ENCODE data around the gene RPL6. TPM values are rescaled to one million over a fixed set of nuclear protein-coding genes. Genes with fewer than 3 reads are reported as not detected.
A peak's percentile ranks its signal among the peaks of the same experiment; 100 is the strongest.
"Not testable (repeated sequence)": the region's sequence is repeated elsewhere in the genome, so short reads cannot be mapped to it uniquely, and the experiment has no call there.

Gene RPL6
- total RNA-seq, 6 experiments from 2014 or later: 1,282 to 1,468 (median 1,387) TPM

GRCh38 chr12:112406519-112407488, 2.6 kb downstream of the RPL6 start:
- H3K9me3 Mint-ChIP-seq: peaks cover 13% of the 10 kb centered on the region
- no peak for TF ChIP-seq CTCF (IDR thresholded peaks at IDR 0.05)
- H3K27ac Mint-ChIP-seq: peak overlapping the region; percentile 99
- no peak for DNase-seq
- peaks cover 45% of the 10 kb centered on the region for H3K36me3 Mint-ChIP-seq (ENCODE audit: low read depth)
- H3K4me3 Mint-ChIP-seq: peak overlapping the region; percentile 99
- peaks cover 9% of the 10 kb centered on the region for H3K27me3 Mint-ChIP-seq (ENCODE audit: insufficient read depth)
- peaks cover 36% of the 10 kb centered on the region for H3K4me1 Mint-ChIP-seq (ENCODE audit: low read depth)

GRCh38 chr12:112401903-112402498, 7.4 kb downstream of the RPL6 start:
- DNase-seq: no peak
- H3K9me3 Mint-ChIP-seq: no peaks in the 10 kb centered on the region
- H3K4me1 Mint-ChIP-seq (ENCODE audit: low read depth): peaks cover 8% of the 10 kb centered on the region
- H3K4me3 Mint-ChIP-seq: no peak overlapping the region
- TF ChIP-seq CTCF (IDR thresholded peaks at IDR 0.05): no peak
- H3K36me3 Mint-ChIP-seq (ENCODE audit: low read depth): peaks cover 18% of the 10 kb centered on the region
- H3K27ac Mint-ChIP-seq: no peak overlapping the region
- no peaks in the 10 kb centered on the region for H3K27me3 Mint-ChIP-seq (ENCODE audit: insufficient read depth)

GRCh38 chr12:112401054-112401453, 8.4 kb downstream of the RPL6 start:
- Mint-ChIP-seq H3K4me1 (ENCODE audit: low read depth) (peaks cover 6% of the 10 kb centered on the region; the same call in 1 of the 2 replicates), H3K27ac (no peak overlapping the region), H3K9me3 (no peaks in the 10 kb centered on the region), H3K4me3 (no peak overlapping the region), H3K36me3 (ENCODE audit: low read depth) (peaks cover 16% of the 10 kb centered on the region; the same call in 1 of the 2 replicates), H3K27me3 (ENCODE audit: insufficient read depth) (no peaks in the 10 kb centered on the region)
- TF ChIP-seq CTCF (IDR thresholded peaks at IDR 0.05): no peak
- DNase-seq: no peak

- peaks cover 5% of the 10 kb centered on the region for H3K27me3 Mint-ChIP-seq (ENCODE audit: insufficient read depth)
- H3K4me1 Mint-ChIP-seq (ENCODE audit: low read depth): no peaks in the 10 kb centered on the region
- H3K36me3 Mint-ChIP-seq (ENCODE audit: low read depth): no peaks in the 10 kb centered on the region
- H3K27ac Mint-ChIP-seq: no peak overlapping the region
- peaks cover 12% of the 10 kb centered on the region for H3K9me3 Mint-ChIP-seq
- DNase-seq: no peak
- no peak for TF ChIP-seq CTCF (IDR thresholded peaks at IDR 0.05)
- H3K4me3 Mint-ChIP-seq: no peak overlapping the region
Observed at GRCh38 chr12:112393328-112393727, 16.1 kb downstream of the RPL6 start.

GRCh38 chr12:112389922-112390654, 19.3 kb downstream of the RPL6 start:
- H3K27ac Mint-ChIP-seq; H3K36me3 Mint-ChIP-seq (ENCODE audit: low read depth); H3K4me3 Mint-ChIP-seq; DNase-seq; H3K9me3 Mint-ChIP-seq; H3K27me3 Mint-ChIP-seq (ENCODE audit: insufficient read depth): not testable (repeated sequence)
- peaks cover 18% of the 10 kb centered on the region for H3K4me1 Mint-ChIP-seq (ENCODE audit: low read depth)

All from HFFc6 (cell line).